Liver (tissue), 3 donors: ENCODE results near the gene UBE3B.

Experiments used
- CTCF ChIP-seq: fragments of 150-350 bp; IDR thresholded peaks from 2 replicates; pipeline ENCODE4 v1.5.1; 2017; ENCODE audit warnings: improper control_type of control experiment, low read depth, low read length; ENCODE audit not compliant: missing input control
- FOXA1 ChIP-seq: IDR thresholded peaks from 2 replicates; pipeline ENCODE4 v1.6.1; 2016; ENCODE audit warnings: antibody characterized with exemption
- FOXA2 ChIP-seq: IDR thresholded peaks from 2 replicates; pipeline ENCODE4 v1.6.1; 2016; ENCODE audit warnings: antibody characterized with exemption
- REST ChIP-seq: IDR thresholded peaks from 2 replicates; pipeline ENCODE4 v1.6.1; 2016; ENCODE audit warnings: antibody characterized with exemption, mild to moderate bottlenecking
- SP1 ChIP-seq: IDR thresholded peaks from 2 replicates; pipeline ENCODE4 v1.6.1; 2018; ENCODE audit warnings: antibody characterized with exemption, mild to moderate bottlenecking
- YY1 ChIP-seq: IDR thresholded peaks from 2 replicates; pipeline ENCODE4 v1.6.1; 2016; ENCODE audit warnings: antibody characterized with exemption, mild to moderate bottlenecking
- donor health status: healthy.
- donor health status: healthy.

- no peak for TF ChIP-seq SP1
- no peak for TF ChIP-seq CTCF
- no peak for TF ChIP-seq FOXA1
- no peak for TF ChIP-seq REST
- no peak for TF ChIP-seq YY1
- no peak for TF ChIP-seq FOXA2
Observed at GRCh38 chr12:109548258-109548657, 70.8 kb downstream of the UBE3B start.
